B cell (primary cell): ENCODE measurements around the gene ANTKMT.

Experiments
- EZH2 ChIP-seq: IDR thresholded peaks from 2 replicates; pipeline ENCODE4 v1.6.1; 2012; ENCODE audit warnings: borderline replicate concordance, low read depth, mild to moderate bottlenecking, moderate library complexity, low read length; ENCODE audit not compliant: insufficient read depth, poor library complexity, severe bottlenecking
- TF ChIP-seq, protein P1 (sequence below): fragments of 200-600 bp; IDR thresholded peaks from one replicate; pipeline ENCODE4 v1.8.0; 2022; ENCODE audit warnings: antibody characterized with exemption, mild to moderate bottlenecking

DNA sequence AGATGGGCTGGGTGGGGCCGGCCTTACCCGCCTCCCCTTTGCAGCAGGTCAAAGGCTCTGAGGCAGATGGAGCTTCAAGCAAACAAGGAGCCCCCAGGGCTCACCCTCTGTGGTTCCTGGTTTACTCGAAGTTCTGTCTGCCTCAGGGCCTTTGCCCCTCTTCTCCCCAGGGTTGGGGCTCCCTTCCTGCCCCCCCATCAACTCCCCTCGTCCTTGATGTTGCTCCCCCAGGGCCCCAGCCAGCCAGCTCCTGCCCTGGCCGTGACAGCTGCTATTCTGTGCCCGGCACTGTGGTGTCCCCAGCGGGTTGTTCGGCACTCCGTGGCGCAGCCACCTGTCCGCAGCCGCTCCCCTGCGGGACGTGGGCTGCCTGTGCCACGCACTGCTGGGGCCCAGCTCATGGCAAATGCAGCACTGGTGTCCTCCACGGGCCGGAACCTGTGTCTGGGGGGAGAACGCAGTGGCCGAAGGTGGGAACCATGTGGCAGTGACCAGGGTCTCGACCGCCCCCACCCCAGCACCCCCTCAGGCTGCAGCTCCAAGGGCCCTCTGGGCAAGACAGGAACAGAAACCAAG, 10.4 kb upstream of the ANTKMT start:
- no peak for TF ChIP-seq EZH2
- TF ChIP-seq, protein P1, sequence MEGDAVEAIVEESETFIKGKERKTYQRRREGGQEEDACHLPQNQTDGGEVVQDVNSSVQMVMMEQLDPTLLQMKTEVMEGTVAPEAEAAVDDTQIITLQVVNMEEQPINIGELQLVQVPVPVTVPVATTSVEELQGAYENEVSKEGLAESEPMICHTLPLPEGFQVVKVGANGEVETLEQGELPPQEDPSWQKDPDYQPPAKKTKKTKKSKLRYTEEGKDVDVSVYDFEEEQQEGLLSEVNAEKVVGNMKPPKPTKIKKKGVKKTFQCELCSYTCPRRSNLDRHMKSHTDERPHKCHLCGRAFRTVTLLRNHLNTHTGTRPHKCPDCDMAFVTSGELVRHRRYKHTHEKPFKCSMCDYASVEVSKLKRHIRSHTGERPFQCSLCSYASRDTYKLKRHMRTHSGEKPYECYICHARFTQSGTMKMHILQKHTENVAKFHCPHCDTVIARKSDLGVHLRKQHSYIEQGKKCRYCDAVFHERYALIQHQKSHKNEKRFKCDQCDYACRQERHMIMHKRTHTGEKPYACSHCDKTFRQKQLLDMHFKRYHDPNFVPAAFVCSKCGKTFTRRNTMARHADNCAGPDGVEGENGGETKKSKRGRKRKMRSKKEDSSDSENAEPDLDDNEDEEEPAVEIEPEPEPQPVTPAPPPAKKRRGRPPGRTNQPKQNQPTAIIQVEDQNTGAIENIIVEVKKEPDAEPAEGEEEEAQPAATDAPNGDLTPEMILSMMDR, result no peak
